Measurements from ENCODE around the gene LRCH3.

GRCh38 chr3:197880491-197881269, 89.6 kb downstream of the LRCH3 start:
- no peak for TF ChIP-seq CTCF (IDR thresholded peaks at IDR 0.05)
- no peak for TF ChIP-seq POLR2A (IDR thresholded peaks at IDR 0.05)
